ENCODE data around the gene MINDY4. TPM values are rescaled to one million over a fixed set of nuclear protein-coding genes. Genes with fewer than 3 reads are reported as not detected.

The MINDY4 gene
- total RNA-seq, 1 donor from 2014 or later: 14.3 TPM

- H3K4me3 Mint-ChIP-seq (ENCODE audit: low read depth): no peak overlapping the region
- H3K9me3 Mint-ChIP-seq (ENCODE audit: low read depth): no peaks in the 10 kb centered on the region
- peaks cover 2% of the 10 kb centered on the region for H3K27me3 Mint-ChIP-seq
- H3K27ac Mint-ChIP-seq: no peak overlapping the region
- peaks cover 4% of the 10 kb centered on the region for H3K4me1 Mint-ChIP-seq (ENCODE audit: low read depth)
- no peaks in the 10 kb centered on the region for H3K36me3 Mint-ChIP-seq (ENCODE audit: insufficient read depth)
- no peak for DNase-seq (ENCODE audit: low spot score, unreplicated experiment)
- TF ChIP-seq CTCF (IDR thresholded peaks at IDR 0.05; ENCODE audit: unreplicated experiment): no peak
Measured at GRCh38 chr7:30902466-30902865, 131.2 kb downstream of the MINDY4 start.

DNA sequence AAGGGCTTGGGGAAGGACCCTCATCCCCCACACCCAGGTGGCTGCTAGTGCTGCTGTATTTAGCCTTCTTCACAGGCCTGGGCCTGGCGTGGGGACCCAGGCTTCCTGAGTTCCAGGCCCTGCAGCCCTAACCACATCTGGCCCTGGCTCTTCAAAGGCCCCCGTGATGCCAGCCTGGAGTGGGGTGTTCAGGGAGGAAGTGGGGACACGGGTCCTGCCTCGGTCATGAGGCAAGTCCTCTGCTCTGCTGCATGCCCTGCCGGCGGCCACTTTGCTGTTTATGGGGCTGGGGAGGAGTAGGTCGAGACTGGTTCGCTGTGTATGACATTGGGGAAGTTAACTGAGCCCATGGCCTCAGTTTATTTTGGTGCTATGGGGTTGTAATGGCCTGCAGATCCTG is 131.9 kb downstream of the MINDY4 start:
- no peak for TF ChIP-seq CTCF (IDR thresholded peaks at IDR 0.05; ENCODE audit: unreplicated experiment)
- H3K27ac Mint-ChIP-seq: no peak overlapping the region

DNA sequence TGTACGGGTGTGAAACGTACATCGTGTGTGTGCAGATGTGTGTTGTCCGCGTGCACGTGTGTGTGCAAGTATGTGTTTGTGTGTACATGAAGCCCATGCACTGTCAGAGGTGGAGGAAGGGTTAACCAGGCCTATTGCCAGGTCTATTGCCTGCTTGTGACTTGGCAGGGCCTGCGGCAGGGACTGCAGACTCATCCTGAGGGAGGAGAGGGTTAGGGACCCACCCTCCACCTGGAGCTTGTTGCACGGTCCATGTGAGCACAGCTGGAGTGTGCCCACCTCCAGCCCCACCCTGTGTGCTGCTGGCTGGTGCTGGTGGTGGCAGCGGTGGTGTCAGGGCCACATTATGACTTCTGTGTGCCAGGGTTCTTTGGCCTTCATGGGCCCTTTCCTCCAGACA is 133.3 kb downstream of the MINDY4 start:
- no peaks in the 10 kb centered on the region for H3K4me1 Mint-ChIP-seq (ENCODE audit: low read depth)
- H3K4me3 Mint-ChIP-seq (ENCODE audit: low read depth): no peak overlapping the region
- no peak for DNase-seq (ENCODE audit: low spot score, unreplicated experiment)
- H3K27ac Mint-ChIP-seq: no peak overlapping the region
- H3K36me3 Mint-ChIP-seq (ENCODE audit: insufficient read depth): no peaks in the 10 kb centered on the region
- no peaks in the 10 kb centered on the region for H3K9me3 Mint-ChIP-seq (ENCODE audit: low read depth)
- TF ChIP-seq CTCF (IDR thresholded peaks at IDR 0.05; ENCODE audit: unreplicated experiment): no peak
- peaks cover 2% of the 10 kb centered on the region for H3K27me3 Mint-ChIP-seq

More for the DNA sequence above, 131.9 kb downstream of the MINDY4 start:
- no peak for DNase-seq (ENCODE audit: low spot score, unreplicated experiment)
- Mint-ChIP-seq H3K9me3 (ENCODE audit: low read depth) (no peaks in the 10 kb centered on the region), H3K36me3 (ENCODE audit: insufficient read depth) (no peaks in the 10 kb centered on the region), H3K4me3 (ENCODE audit: low read depth) (no peak overlapping the region), H3K4me1 (ENCODE audit: low read depth) (no peaks in the 10 kb centered on the region), H3K27me3 (peaks cover 2% of the 10 kb centered on the region)

DNA sequence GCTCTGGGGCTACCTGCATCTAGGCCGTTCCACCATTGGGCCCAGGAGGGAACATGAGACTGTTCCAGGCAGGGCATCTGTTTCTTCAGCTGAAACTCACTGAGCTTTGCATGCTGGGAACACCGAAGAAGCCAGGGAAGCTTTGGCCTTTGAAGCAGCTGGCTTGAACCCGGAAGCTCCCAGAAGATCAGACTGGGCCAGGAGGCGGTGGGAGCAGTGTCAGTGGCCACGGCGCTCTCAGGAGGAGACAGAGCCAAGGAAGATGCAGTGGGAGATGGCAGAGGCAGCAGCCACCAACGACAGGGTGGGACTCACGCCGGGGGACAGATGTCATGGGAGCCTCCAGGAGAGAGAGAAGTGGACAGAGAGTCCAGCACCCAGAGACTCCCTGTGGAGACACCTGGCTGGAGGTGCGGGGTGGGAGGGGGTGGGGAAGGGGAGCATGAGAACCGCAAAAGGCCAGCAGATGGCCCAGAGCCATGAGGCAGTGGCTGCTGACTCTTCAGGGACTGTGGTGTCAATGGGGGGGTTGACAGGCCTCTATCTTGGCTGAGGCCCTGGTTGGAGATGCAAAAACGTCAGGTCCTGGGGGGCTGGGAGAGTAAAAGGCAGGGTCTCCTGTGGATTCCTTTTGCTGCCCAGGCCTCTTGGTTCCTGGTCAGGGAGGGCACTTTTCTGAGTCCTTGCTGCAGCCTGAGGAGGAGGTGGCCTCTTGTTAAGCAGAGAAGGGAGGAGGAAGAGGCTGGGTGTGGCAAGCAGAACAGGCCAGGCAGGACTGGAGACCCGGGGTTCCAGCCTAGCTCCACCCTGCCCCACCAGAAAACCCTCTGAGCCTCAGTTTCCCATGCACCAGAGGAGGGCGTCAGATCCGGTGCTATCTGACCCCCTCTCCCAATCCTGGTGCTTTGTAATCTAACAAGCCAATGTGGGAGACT is 134.1 kb downstream of the MINDY4 start:
- no peak overlapping the region for H3K27ac Mint-ChIP-seq

GRCh38 chr7:30906014-30906413 is 134.8 kb downstream of the MINDY4 start:
- H3K4me3 Mint-ChIP-seq (ENCODE audit: low read depth): no peak overlapping the region
- H3K4me1 Mint-ChIP-seq (ENCODE audit: low read depth): no peaks in the 10 kb centered on the region
- no peak for TF ChIP-seq CTCF (IDR thresholded peaks at IDR 0.05; ENCODE audit: unreplicated experiment)
- no peaks in the 10 kb centered on the region for H3K36me3 Mint-ChIP-seq (ENCODE audit: insufficient read depth)
- peaks cover 8% of the 10 kb centered on the region for H3K27me3 Mint-ChIP-seq
- H3K27ac Mint-ChIP-seq: no peak overlapping the region
- no peak for DNase-seq (ENCODE audit: low spot score, unreplicated experiment)
- H3K9me3 Mint-ChIP-seq (ENCODE audit: low read depth): no peaks in the 10 kb centered on the region

More for the DNA sequence above, 134.1 kb downstream of the MINDY4 start:
- no peak for DNase-seq (ENCODE audit: low spot score, unreplicated experiment)
- H3K4me1 Mint-ChIP-seq (ENCODE audit: low read depth): no peaks in the 10 kb centered on the region
- no peak for TF ChIP-seq CTCF (IDR thresholded peaks at IDR 0.05; ENCODE audit: unreplicated experiment)
- no peak overlapping the region for H3K4me3 Mint-ChIP-seq (ENCODE audit: low read depth)
- no peaks in the 10 kb centered on the region for H3K9me3 Mint-ChIP-seq (ENCODE audit: low read depth)
- peaks cover 2% of the 10 kb centered on the region for H3K27me3 Mint-ChIP-seq
- H3K36me3 Mint-ChIP-seq (ENCODE audit: insufficient read depth): no peaks in the 10 kb centered on the region

All from progenitor cell of endocrine pancreas (in vitro differentiated cells).